ENCODE results near the gene MAX.

DNA sequence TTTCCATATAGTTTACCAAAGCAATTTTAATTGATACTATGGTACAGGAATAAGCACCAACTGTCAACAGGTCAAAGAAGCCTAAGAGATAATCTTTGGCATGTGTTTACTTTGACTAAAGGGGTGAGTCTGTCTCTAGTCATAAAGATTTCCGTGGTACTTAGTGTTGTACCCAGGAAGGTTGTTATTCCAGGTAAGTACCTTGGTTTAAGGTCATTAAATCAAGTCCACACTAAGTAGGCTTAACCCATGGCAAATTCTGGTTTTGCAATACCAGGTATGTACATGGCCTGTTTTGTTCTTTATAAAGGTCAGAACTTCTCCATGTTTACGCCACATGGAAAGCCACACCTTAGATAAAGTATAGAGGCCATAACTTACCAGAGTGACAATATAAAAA, 10.0 kb downstream of the MAX start:
- TF ChIP-seq, protein P1, sequence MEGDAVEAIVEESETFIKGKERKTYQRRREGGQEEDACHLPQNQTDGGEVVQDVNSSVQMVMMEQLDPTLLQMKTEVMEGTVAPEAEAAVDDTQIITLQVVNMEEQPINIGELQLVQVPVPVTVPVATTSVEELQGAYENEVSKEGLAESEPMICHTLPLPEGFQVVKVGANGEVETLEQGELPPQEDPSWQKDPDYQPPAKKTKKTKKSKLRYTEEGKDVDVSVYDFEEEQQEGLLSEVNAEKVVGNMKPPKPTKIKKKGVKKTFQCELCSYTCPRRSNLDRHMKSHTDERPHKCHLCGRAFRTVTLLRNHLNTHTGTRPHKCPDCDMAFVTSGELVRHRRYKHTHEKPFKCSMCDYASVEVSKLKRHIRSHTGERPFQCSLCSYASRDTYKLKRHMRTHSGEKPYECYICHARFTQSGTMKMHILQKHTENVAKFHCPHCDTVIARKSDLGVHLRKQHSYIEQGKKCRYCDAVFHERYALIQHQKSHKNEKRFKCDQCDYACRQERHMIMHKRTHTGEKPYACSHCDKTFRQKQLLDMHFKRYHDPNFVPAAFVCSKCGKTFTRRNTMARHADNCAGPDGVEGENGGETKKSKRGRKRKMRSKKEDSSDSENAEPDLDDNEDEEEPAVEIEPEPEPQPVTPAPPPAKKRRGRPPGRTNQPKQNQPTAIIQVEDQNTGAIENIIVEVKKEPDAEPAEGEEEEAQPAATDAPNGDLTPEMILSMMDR (IDR thresholded peaks at IDR 0.05): no peak
- TF ChIP-seq POLR2A (IDR thresholded peaks at IDR 0.05): no peak
